Measurements from ENCODE around the gene ATOH8. TPM values are rescaled to one million over a fixed set of nuclear protein-coding genes. Genes with fewer than 3 reads are reported as not detected.
"Not testable (repeated sequence)": the region's sequence is repeated elsewhere in the genome, so short reads cannot be mapped to it uniquely, and the experiment has no call there.

Gene ATOH8
- total and polyA plus RNA-seq, 4 donors = 38.6 to 63.3 (median 50.5) TPM

- no peak overlapping the region for H3K9ac ChIP-seq (ENCODE audit: insufficient read depth in 1 of 2, low read length in 2 of 2)
- no peaks in the 10 kb centered on the region for H3K9me3 ChIP-seq (ENCODE audit: control insufficient read depth in 4 of 4, insufficient read depth in 3 of 4, low read length in 3 of 4)
- H3K4me3 ChIP-seq = no peak overlapping the region
- no peaks in the 10 kb centered on the region for H3K27me3 ChIP-seq (ENCODE audit: control insufficient read depth in 3 of 3, insufficient read depth in 3 of 3, low read length in 2 of 3)
- TF ChIP-seq CTCF (IDR thresholded peaks at IDR 0.05; ENCODE audit: control extremely low read depth, extremely low read depth) = no peak
- peaks cover 0 to 4% (median 3%) of the 10 kb centered on the region in 5 donors for H3K4me1 ChIP-seq (ENCODE audit: control insufficient read depth in 5 of 5, insufficient read depth in 5 of 5, low read length in 5 of 5)
- ATAC-seq (ENCODE audit: insufficient read depth, low FRiP score) (no peak), DNase-seq (no peak)
- no peak overlapping the region for H3K27ac ChIP-seq (ENCODE audit: low read depth in 1 of 2, low read length in 1 of 2)
- WGBS, 2 donors = 81 to 88% methylated on average over 7 of the region's 7 CpGs
- no peaks in the 10 kb centered on the region for H3K36me3 ChIP-seq (ENCODE audit: control insufficient read depth in 4 of 4, insufficient read depth in 4 of 4, low read length in 4 of 4)
Measured at GRCh38 chr2:85828725-85829124, 74.9 kb downstream of the ATOH8 start.

GRCh38 chr2:85829394-85829793 is 75.6 kb downstream of the ATOH8 start:
- 72 to 85% methylated on average over 4 of the region's 4 CpGs for WGBS, 2 donors
- not testable (repeated sequence) for H3K4me1 ChIP-seq (ENCODE audit: control insufficient read depth in 5 of 5, insufficient read depth in 5 of 5, low read length in 5 of 5); H3K36me3 ChIP-seq (ENCODE audit: control insufficient read depth in 4 of 4, insufficient read depth in 4 of 4, low read length in 4 of 4); H3K9me3 ChIP-seq (ENCODE audit: control insufficient read depth in 4 of 4, insufficient read depth in 3 of 4, low read length in 3 of 4); H3K27ac ChIP-seq (ENCODE audit: low read depth in 1 of 2, low read length in 1 of 2); H3K4me3 ChIP-seq; ATAC-seq (ENCODE audit: insufficient read depth, low FRiP score); H3K27me3 ChIP-seq (ENCODE audit: control insufficient read depth in 3 of 3, insufficient read depth in 3 of 3, low read length in 2 of 3); H3K9ac ChIP-seq (ENCODE audit: insufficient read depth in 1 of 2, low read length in 2 of 2); DNase-seq

- 33 to 93% methylated on average over 1 of the region's 1 CpG for WGBS, 2 donors
- Histone ChIP-seq H3K36me3 (ENCODE audit: control insufficient read depth in 4 of 4, insufficient read depth in 4 of 4, low read length in 4 of 4) (no peaks in the 10 kb centered on the region), H3K27ac (ENCODE audit: low read depth in 1 of 2, low read length in 1 of 2) (no peak overlapping the region), H3K27me3 (ENCODE audit: control insufficient read depth in 3 of 3, insufficient read depth in 3 of 3, low read length in 2 of 3) (no peaks in the 10 kb centered on the region), H3K4me1 (ENCODE audit: control insufficient read depth in 5 of 5, insufficient read depth in 5 of 5, low read length in 5 of 5) (peaks cover 0 to 4% (median 3%) of the 10 kb centered on the region in 5 donors), H3K9me3 (ENCODE audit: control insufficient read depth in 4 of 4, insufficient read depth in 3 of 4, low read length in 3 of 4) (no peaks in the 10 kb centered on the region), H3K9ac (ENCODE audit: insufficient read depth in 1 of 2, low read length in 2 of 2) (no peak overlapping the region), H3K4me3 (no peak overlapping the region)
- DNase-seq (no peak), ATAC-seq (ENCODE audit: insufficient read depth, low FRiP score) (no peak)
- no peak for TF ChIP-seq CTCF (IDR thresholded peaks at IDR 0.05; ENCODE audit: control extremely low read depth, extremely low read depth)
Measured at GRCh38 chr2:85830645-85831044, 76.9 kb downstream of the ATOH8 start.

DNA sequence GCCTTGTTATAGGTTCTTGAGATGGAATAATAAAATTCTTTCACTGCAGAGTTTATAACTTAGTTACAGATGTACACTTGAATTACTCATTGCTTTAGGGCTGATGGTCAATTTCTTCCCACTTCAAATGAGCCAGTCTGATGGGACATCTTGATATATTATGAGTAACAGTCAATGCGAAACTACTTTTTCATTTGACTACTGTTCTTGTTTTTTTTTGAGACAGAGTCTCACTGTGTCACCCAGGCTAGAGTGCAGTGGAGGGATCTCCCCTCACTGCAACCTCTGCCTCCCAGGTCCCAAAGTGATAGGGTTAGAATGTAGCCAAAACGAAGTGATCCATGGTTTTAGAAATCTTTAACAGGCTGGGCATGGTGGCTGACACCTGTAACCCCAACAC is 77.9 kb downstream of the ATOH8 start:
- Histone ChIP-seq H3K27ac (ENCODE audit: low read depth in 1 of 2, low read length in 1 of 2) (no peak overlapping the region), H3K4me1 (ENCODE audit: control insufficient read depth in 5 of 5, insufficient read depth in 5 of 5, low read length in 5 of 5) (peaks cover 0 to 4% (median 3%) of the 10 kb centered on the region in 5 donors), H3K9ac (ENCODE audit: insufficient read depth in 1 of 2, low read length in 2 of 2) (no peak overlapping the region), H3K9me3 (ENCODE audit: control insufficient read depth in 4 of 4, insufficient read depth in 3 of 4, low read length in 3 of 4) (no peaks in the 10 kb centered on the region), H3K4me3 (no peak overlapping the region), H3K27me3 (ENCODE audit: control insufficient read depth in 3 of 3, insufficient read depth in 3 of 3, low read length in 2 of 3) (no peaks in the 10 kb centered on the region), H3K36me3 (ENCODE audit: control insufficient read depth in 4 of 4, insufficient read depth in 4 of 4, low read length in 4 of 4) (no peaks in the 10 kb centered on the region)
- ATAC-seq (ENCODE audit: insufficient read depth, low FRiP score) (no peak), DNase-seq (no peak)
- 93 to 96% methylated on average over 2 of the region's 2 CpGs for WGBS, 2 donors
- no peak for TF ChIP-seq CTCF (IDR thresholded peaks at IDR 0.05; ENCODE audit: control extremely low read depth, extremely low read depth)

Data from lung (tissue), 12 donors.